Testis (tissue), 3 donors: ENCODE measurements around the gene ARL6IP1. TPM values are rescaled to one million over a fixed set of nuclear protein-coding genes. Genes with fewer than 3 reads are reported as not detected.
"Not testable (repeated sequence)": the region's sequence is repeated elsewhere in the genome, so short reads cannot be mapped to it uniquely, and the experiment has no call there.

Experiments
- DNase-seq: peaks from one replicate; pipeline ENCODE4 v3.0.0-alpha.2; 2019
- H3K27ac ChIP-seq, 2 donors: fragments of 200-600 bp; sonication (generic); one replicate each; pipeline ENCODE4 v1.5.1; 2019
- H3K27me3 ChIP-seq: fragments of 200-600 bp; sonication (generic); one replicate; pipeline ENCODE4 v1.5.1; 2019
- H3K36me3 ChIP-seq: fragments of 200-600 bp; sonication (generic); one replicate; pipeline ENCODE4 v1.5.1; 2017; ENCODE audit warnings: low read depth; ENCODE audit errors: missing control alignments
- H3K4me1 ChIP-seq: fragments of 200-600 bp; sonication (generic); one replicate; pipeline ENCODE4 v1.5.1; 2019
- H3K4me3 ChIP-seq, 2 donors: fragments of 200-600 bp; sonication (generic); one replicate each; pipeline ENCODE4 v1.5.1; 2017 to 2019
- H3K9me3 ChIP-seq: fragments of 200-600 bp; sonication (generic); one replicate; pipeline ENCODE4 v1.5.1; 2017
- WGBS, 2 donors: methylation state at CpG; one replicate each; pipeline ENCODE4 v1.1.5; 2018; 5-methylcytosine and 5-hydroxymethylcytosine counted together
- intact Hi-C: fragments of 100-400 bp; cut with DNase I; formaldehyde crosslinking; loops from one replicate; pipeline ENCODE4 v1.15.1; 2023; ENCODE audit warnings: low total_unique reads
- polyA plus RNA-seq: library from polyadenylated mRNA; stranded (reverse); fragments of 350-450 nt; fragmentation: Illumina TruSeq; extraction: RNeasy Lipid Tissue Mini Kit (QIAGEN cat#74804); gene quantifications from one replicate; pipeline ENCODE4 v1.2.3, GENCODE V29; 2014; ENCODE audit warnings: low read depth, low replicate concordance; ENCODE audit not compliant: insufficient read depth
- total RNA-seq, 2 donors: library from RNA; depleted of rRNA; stranded (reverse); fragments of >200 nt; gene quantifications; one replicate each; pipeline ENCODE4 v1.2.3, GENCODE V29; 2016
- TF ChIP-seq, protein P1 (sequence below), 3 experiments: fragments of 450-650 bp in 2 of 3; fragments of 200-600 bp in 1 of 3; sonication (generic) in 1 of 3; IDR thresholded peaks; one replicate each; pipeline ENCODE4 v1.5.1; 2016 to 2019; ENCODE audit warnings: antibody characterized with exemption in 3 of 3, mild to moderate bottlenecking in 2 of 3, moderate library complexity in 1 of 3

Gene ARL6IP1
- total and polyA plus RNA-seq, 3 donors from 2014 or later, result 219 to 392 (median 392) TPM

- intact Hi-C loops, H3K27me3 ChIP-seq, H3K4me3 ChIP-seq, H3K4me1 ChIP-seq, H3K36me3 ChIP-seq, H3K27ac ChIP-seq, H3K9me3 ChIP-seq, DNase-seq: not testable (repeated sequence)
- WGBS, 2 donors, result 83 to 85% methylated on average over 7 of the region's 7 CpGs
Measured at GRCh38 chr16:18772171-18772570, 29.2 kb downstream of the ARL6IP1 start.

DNA sequence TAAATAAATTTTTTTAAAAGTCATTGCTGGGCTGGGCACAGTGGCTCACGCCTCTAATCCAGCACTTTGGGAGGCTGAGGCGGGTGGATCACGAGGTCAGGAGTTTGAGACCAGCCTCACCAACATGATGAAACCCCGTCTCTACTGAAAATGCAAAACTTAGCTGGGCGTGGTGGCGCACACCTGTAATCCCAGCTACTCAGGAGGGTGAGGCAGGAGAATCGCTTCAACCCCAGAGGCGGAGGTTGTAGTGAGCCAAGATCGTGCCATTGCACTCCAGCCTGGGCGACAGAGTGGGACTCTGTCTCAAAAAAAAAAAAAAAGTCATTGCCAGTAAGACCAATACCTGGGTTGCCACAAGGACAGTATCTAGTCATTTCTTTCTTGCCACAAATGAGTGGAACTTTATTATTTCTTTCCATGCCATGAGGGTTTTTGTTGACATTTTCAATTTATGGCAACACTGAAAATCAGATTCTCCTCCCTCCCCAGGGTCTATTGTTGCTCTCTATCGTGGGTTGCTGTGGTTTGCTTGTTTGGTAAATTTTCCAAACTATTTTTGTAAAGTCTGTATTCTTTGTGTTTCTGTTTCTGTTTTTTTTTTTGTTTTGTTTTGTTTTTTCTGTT lies 30.9 kb downstream of the ARL6IP1 start:
- H3K36me3 ChIP-seq, H3K27ac ChIP-seq, DNase-seq, H3K9me3 ChIP-seq, H3K4me1 ChIP-seq, H3K4me3 ChIP-seq, intact Hi-C loops, H3K27me3 ChIP-seq: not testable (repeated sequence)
- 92 to 98% methylated on average over 11 of the region's 11 CpGs for WGBS, 2 donors

- WGBS, 2 donors, result 93 to 94% methylated on average over 4 to 7 of the region's 7 CpGs
Measured at GRCh38 chr16:18767217-18767616, 34.1 kb downstream of the ARL6IP1 start.

GRCh38 chr16:18762713-18763112 lies 38.6 kb downstream of the ARL6IP1 start:
- H3K36me3 ChIP-seq, H3K27ac ChIP-seq, H3K4me1 ChIP-seq, H3K9me3 ChIP-seq, intact Hi-C loops, H3K4me3 ChIP-seq, H3K27me3 ChIP-seq, DNase-seq: not testable (repeated sequence)
- 61 to 69% methylated on average over 3 of the region's 5 CpGs for WGBS, 2 donors

More at GRCh38 chr16:18767217-18767616, 34.1 kb downstream of the ARL6IP1 start:
- H3K9me3 ChIP-seq, H3K36me3 ChIP-seq, H3K27ac ChIP-seq, DNase-seq, intact Hi-C loops, H3K4me1 ChIP-seq, H3K27me3 ChIP-seq, H3K4me3 ChIP-seq: not testable (repeated sequence)

GRCh38 chr16:18759598-18760520 lies 41.5 kb downstream of the ARL6IP1 start:
- peak; percentile 55 for DNase-seq
- H3K4me1 ChIP-seq, H3K27me3 ChIP-seq, H3K27ac ChIP-seq, intact Hi-C loops, H3K9me3 ChIP-seq, H3K36me3 ChIP-seq, H3K4me3 ChIP-seq: not testable (repeated sequence)
- 12 to 24% methylated on average over 13 to 19 of the region's 21 CpGs for WGBS, 2 donors
- TF ChIP-seq, protein P1, sequence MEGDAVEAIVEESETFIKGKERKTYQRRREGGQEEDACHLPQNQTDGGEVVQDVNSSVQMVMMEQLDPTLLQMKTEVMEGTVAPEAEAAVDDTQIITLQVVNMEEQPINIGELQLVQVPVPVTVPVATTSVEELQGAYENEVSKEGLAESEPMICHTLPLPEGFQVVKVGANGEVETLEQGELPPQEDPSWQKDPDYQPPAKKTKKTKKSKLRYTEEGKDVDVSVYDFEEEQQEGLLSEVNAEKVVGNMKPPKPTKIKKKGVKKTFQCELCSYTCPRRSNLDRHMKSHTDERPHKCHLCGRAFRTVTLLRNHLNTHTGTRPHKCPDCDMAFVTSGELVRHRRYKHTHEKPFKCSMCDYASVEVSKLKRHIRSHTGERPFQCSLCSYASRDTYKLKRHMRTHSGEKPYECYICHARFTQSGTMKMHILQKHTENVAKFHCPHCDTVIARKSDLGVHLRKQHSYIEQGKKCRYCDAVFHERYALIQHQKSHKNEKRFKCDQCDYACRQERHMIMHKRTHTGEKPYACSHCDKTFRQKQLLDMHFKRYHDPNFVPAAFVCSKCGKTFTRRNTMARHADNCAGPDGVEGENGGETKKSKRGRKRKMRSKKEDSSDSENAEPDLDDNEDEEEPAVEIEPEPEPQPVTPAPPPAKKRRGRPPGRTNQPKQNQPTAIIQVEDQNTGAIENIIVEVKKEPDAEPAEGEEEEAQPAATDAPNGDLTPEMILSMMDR (IDR thresholded peaks at IDR 0.05), result peak; percentile 28 to 62 (median 59)

- intact Hi-C loops, DNase-seq, H3K27me3 ChIP-seq, H3K9me3 ChIP-seq, H3K27ac ChIP-seq, H3K4me1 ChIP-seq, H3K36me3 ChIP-seq, H3K4me3 ChIP-seq: not testable (repeated sequence)
- WGBS, 2 donors, result 79% methylated on average over 2 of the region's 10 CpGs; no CpG with 5 or more reads in 1 of the 2 donors
Measured at GRCh38 chr16:18757960-18758660, 43.2 kb downstream of the ARL6IP1 start.

- WGBS, 2 donors, result 84 to 90% methylated on average over 9 of the region's 9 CpGs
- H3K4me3 ChIP-seq, DNase-seq, H3K9me3 ChIP-seq, H3K36me3 ChIP-seq, H3K27ac ChIP-seq, H3K27me3 ChIP-seq, H3K4me1 ChIP-seq, intact Hi-C loops: not testable (repeated sequence)
Measured at GRCh38 chr16:18756639-18757038, 44.7 kb downstream of the ARL6IP1 start.

- intact Hi-C loops, H3K4me1 ChIP-seq, H3K27me3 ChIP-seq, H3K9me3 ChIP-seq, H3K27ac ChIP-seq, DNase-seq, H3K36me3 ChIP-seq, H3K4me3 ChIP-seq: not testable (repeated sequence)
- WGBS, 2 donors, result 73% methylated on average over 2 of the region's 8 CpGs; no CpG with 5 or more reads in 1 of the 2 donors
Measured at GRCh38 chr16:18742870-18743269, 58.5 kb downstream of the ARL6IP1 start.
